Left colon (tissue), 2 donors: ENCODE results near the gene FAM168B. TPM values are rescaled to one million over a fixed set of nuclear protein-coding genes. Genes with fewer than 3 reads are reported as not detected.

ENCODE experiments used
- ATAC-seq: fragments of 200-7000 bp; cut with Tn5 transposase; one replicate; pipeline ENCODE4 v1.9.1; 2020; ENCODE audit warnings: mild to moderate bottlenecking, moderate library complexity
- DNase-seq, 2 donors: peaks; one replicate each; pipeline ENCODE4 v3.0.0-alpha.2; 2020
- intact Hi-C, 2 donors: fragments of 100-400 bp; cut with DNase I in 1 of 2; cut with micrococcal nuclease in 1 of 2; formaldehyde crosslinking; loops; one replicate each; pipeline versions ENCODE4 v1.11.2 to v1.14.0; 2022; cut with DNase I, micrococcal nuclease
- total RNA-seq, 2 donors: library from RNA; stranded (reverse); fragmentation: NEBNext Ultra II Directional; extraction: Animal tissue kit (Norgen Biotek cat#: 25700); gene quantifications; one replicate each; pipeline ENCODE4 v1.2.1, GENCODE V29; 2021
- donor health status: DM: no; HTN: no; CAD: no.
- donor health status: DM: yes; HTN: yes; CAD: no.

Gene FAM168B
- total RNA-seq, 2 donors from 2014 or later = 83.6 to 96.3 TPM

- ATAC-seq = no peak
- intact Hi-C loops = no loop called here
- no peak for DNase-seq
Measured at GRCh38 chr2:131063501-131064283, 29.6 kb downstream of the FAM168B start.

- DNase-seq (no peak), ATAC-seq (no peak)
- intact Hi-C loops = no loop called here
Measured at GRCh38 chr2:131058920-131059319, 34.3 kb downstream of the FAM168B start.

GRCh38 chr2:131058214-131058843, 34.9 kb downstream of the FAM168B start:
- ATAC-seq (no peak), DNase-seq (no peak)
- intact Hi-C loops = no loop called here

GRCh38 chr2:131056932-131057287, 36.4 kb downstream of the FAM168B start:
- ATAC-seq (no peak), DNase-seq (no peak)
- intact Hi-C loops = no loop called here

GRCh38 chr2:131056204-131056931, 36.9 kb downstream of the FAM168B start:
- no peak for ATAC-seq
- intact Hi-C loops = no loop called here
- no peak for DNase-seq

GRCh38 chr2:131055169-131056065, 37.8 kb downstream of the FAM168B start:
- DNase-seq (no peak), ATAC-seq (no peak)
- intact Hi-C loops = no loop called here

GRCh38 chr2:131054488-131054887, 38.8 kb downstream of the FAM168B start:
- ATAC-seq (no peak), DNase-seq (no peak)
- intact Hi-C loops = no loop called here

GRCh38 chr2:131052741-131053263, 40.5 kb downstream of the FAM168B start:
- ATAC-seq (no peak), DNase-seq (no peak)
- intact Hi-C loops = no loop called here

- no peak for DNase-seq
- no peak for ATAC-seq
- intact Hi-C loops = no loop called here
Measured at GRCh38 chr2:131050896-131051295, 42.4 kb downstream of the FAM168B start.

GRCh38 chr2:131049150-131049718, 44.0 kb downstream of the FAM168B start:
- DNase-seq (no peak), ATAC-seq (no peak)
- intact Hi-C loops = no loop called here

GRCh38 chr2:131048641-131049040, 44.6 kb downstream of the FAM168B start:
- intact Hi-C loops = no loop called here
- ATAC-seq (no peak), DNase-seq (no peak)

GRCh38 chr2:131047920-131048560, 45.2 kb downstream of the FAM168B start:
- intact Hi-C loops = no loop called here
- ATAC-seq (no peak), DNase-seq (no peak)

GRCh38 chr2:131046918-131047652, 46.2 kb downstream of the FAM168B start:
- ATAC-seq (peak; percentile 23), DNase-seq (no peak)
- intact Hi-C loops = no loop called here

GRCh38 chr2:131046028-131046917, 47.0 kb downstream of the FAM168B start:
- ATAC-seq = peak; percentile 21
- no peak for DNase-seq
- intact Hi-C loops = no loop called here

- no peak for DNase-seq
- peak; percentile 4 for ATAC-seq
- intact Hi-C loops = no loop called here
Measured at GRCh38 chr2:131045286-131046027, 47.8 kb downstream of the FAM168B start.

GRCh38 chr2:131044757-131045150, 48.5 kb downstream of the FAM168B start:
- intact Hi-C loops = no loop called here
- ATAC-seq = no peak
- DNase-seq = no peak
